Activated CD8-positive, alpha-beta memory T cell treated with anti-CD3 and anti-CD28 coated beads for 1 hour (primary cell): Measurements from ENCODE around the gene GRP.
"Not testable (repeated sequence)": the region's sequence is repeated elsewhere in the genome, so short reads cannot be mapped to it uniquely, and the experiment has no call there.

Source experiments
- DNase-seq, 2 donors: peaks; one replicate each; pipeline ENCODE4 v3.0.0-alpha.2; 2020; ENCODE audit warnings: low read depth in 1 of 2; ENCODE audit errors: extremely low read depth in 1 of 2

GRP gene

GRCh38 chr18:59228351-59228750 is 8.4 kb downstream of the GRP start:
- DNase-seq, result no peak

DNA sequence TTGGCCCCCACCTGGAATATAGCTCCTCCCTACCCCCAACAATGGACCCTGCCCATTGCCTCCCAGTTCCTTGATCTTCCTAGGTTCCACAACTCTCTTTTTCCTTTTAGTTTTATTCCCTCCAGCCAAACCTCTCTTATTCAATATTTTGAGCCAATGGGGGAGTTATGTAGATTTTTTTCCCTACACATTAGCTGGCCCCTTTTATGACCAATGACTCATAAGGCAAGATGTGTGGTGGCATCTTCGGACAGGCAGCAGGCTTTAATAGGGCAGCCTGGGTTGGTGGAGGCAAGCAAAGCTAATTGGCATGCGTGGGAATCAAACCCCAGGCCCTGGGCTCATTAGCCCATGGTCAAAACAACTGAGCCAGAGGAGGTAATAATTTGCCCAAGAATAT is 9.2 kb downstream of the GRP start:
- DNase-seq, result no peak

DNA sequence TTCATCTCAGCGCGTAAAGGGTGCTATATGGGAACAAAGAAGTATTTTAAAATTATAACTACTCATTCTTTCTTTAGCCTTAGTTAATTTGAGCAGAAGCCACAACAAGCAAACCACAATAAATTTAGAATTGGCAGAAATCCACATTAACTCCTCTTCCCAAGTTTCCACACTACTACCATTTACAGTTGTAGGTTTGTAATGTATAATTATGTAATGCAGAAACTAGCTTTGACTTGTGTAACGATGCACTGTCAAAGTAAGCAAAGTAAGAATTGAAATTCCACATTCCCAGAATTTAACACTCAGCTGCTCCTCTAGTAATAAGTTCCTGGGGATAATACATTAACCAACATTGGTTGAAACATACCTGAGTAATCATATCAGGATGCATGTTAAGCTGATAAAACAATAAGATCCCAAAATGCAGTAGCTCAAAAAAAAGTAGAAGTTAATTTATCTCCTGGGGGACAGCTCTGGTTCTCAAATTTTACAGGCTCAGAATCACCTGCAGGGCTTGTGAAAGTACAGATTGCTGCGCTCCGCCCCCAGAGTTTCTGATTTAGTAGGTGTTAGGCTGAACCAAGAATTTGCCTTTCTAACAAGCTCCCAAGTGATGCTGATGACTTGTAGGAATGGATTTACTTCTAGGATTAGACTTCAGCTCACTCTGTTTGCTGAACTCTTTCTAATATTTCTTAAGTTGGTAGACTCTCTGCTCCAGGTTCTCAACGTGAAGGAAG is 9.9 kb downstream of the GRP start:
- DNase-seq, result no peak

DNA sequence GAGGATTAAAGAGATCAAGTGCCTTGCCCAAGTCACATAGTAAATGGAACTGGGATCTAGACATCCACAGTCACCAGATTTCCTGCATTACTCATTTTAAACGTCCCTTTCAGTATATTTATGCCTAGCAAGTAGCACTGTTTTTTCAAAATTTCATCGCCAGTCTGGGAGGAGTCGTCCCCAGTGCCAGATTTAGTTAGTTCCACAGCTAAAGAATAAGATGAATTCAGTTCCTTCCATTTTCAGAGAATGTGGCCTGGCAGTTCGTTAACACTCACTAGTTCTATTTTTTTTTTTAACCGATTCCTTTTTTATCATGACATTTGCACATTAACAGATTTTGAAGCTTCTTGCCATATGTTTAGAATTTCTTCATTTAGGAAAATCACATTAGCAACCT is 11.2 kb downstream of the GRP start:
- no peak for DNase-seq

GRCh38 chr18:59231877-59232276 is 11.9 kb downstream of the GRP start:
- no peak for DNase-seq

DNA sequence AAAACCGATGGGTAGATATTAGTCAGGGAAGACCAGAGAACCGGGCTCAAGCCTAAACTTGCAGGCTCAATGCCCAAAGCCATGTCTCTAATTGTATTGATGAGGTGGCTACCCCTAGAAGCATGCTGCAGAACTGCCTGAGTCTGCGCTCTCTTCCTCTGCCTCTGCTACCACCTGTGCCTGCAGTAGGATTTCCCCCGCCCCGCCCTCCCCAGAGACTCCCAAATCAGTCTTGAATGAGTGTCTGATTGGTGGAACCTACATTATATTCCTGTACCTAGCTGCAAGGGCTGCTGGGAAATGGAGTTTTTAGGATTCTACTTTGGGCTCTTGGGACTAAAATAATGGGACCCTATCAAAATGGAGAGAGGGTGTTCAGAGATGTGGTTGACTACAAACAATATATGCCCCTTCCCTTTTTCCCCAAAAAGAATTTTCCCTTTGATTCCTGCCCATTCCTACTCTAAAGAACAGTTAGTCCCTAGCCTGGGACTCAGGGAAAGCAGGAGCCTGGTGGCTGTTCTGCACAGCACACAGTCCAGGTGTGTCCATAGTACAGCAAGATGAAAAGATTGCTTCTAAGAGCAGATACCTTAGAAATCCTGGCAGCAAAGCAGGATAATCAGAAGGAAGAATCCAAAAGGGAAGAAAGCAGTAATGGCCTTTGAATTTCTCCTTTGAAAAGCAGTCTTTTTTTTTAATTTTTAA is 12.5 kb downstream of the GRP start:
- no peak for DNase-seq

DNA sequence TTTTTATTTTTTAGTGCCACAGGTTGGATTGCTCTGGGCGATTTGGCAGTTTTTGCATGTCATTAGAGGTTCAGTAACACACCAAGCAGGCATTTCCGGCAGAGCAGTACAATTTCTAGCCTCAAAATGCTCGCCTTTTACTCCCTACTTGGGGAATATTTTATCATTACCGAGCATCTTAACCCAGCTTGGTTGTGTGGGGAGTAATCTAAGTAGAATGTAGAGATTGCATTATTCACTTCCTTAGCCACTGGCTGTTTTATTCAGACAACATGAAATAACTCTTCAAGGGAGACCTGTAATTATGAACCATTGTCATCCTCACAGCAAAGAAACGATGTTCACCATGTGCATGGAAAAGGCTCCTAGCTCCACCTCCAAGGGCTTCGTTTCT is 13.1 kb downstream of the GRP start:
- DNase-seq, result no peak

DNA sequence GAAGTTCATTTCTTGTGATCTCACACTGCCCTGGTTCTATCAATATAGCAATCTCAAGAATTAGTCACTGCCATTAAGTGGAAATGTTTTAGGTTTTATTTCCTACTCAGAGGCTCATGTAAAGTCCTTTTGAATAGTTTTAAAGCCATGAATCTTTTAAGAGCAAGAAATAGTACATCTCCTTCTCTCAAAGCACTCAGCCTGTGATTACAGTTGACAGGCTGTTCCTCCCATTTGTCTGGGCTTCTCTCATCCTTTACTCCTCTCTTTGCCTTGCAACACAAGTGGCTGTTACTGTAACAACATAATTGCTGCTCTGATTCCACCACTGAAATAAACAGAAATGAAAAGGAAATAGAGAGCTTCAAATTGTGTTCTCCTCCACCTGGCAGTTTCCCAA is 18.4 kb downstream of the GRP start:
- no peak for DNase-seq

DNA sequence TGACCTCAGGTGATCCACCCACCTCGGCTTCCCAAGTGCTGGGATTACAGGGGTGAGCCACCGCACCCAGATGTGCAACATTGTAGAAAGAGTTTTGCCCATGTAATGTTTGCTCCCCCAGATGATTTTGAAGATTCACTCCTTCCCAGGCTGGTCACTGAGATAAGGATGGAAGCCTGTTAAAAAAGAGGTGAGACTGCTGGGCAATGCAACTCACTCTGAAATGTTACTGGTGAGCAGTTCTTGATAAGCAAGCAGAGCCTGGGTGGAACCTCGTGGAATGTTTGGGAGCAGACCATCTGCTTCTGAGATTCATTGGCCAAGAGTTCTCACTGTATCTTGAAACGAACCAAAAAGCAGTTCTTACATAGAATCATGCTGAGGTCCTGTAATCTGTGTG is 19.7 kb downstream of the GRP start:
- DNase-seq, result no peak

GRCh38 chr18:59242906-59243305 is 22.9 kb downstream of the GRP start:
- no peak for DNase-seq

DNA sequence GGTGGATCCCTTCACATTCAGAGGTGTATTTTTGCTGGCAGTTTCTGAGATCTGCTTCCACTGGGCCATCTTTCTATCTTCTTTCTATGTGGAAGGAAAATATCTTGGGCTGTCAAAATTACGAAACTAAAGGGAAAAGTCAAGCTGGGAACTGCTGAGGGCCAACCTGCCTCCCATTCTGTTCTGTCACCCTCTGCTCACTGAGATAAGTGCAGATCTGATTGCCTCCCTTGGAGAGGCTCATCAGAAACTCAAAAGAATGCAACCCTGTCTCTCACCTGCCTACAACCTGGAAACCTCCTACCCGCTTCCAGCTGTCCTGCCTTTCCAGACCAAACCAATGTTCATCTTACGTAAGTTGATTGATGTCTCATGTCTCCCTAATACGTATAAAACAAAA is 26.8 kb downstream of the GRP start:
- no peak for DNase-seq

GRCh38 chr18:59249199-59249774 is 29.3 kb downstream of the GRP start:
- no peak for DNase-seq

DNA sequence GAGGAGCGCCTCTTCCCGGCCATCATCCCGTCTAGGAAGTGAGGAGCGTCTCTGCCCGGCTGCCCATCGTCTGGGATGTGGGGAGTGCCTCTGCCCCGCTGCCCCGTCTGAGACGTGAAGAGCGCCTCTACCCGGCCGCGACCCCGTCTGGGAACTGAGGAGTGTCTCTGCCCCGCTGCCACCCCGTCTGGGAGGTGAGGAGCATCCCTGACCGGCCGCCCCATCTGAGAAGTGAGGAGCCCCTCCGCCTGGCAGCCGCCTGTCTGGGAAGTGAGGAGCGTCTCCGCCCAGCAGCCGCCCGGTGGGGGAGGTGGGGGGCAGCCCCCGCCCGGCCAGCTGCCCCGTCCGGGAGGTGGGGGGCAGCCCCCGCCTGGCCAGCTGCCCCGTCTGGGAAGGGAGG is 35.5 kb downstream of the GRP start:
- DNase-seq, result not testable (repeated sequence)

- not testable (repeated sequence) for DNase-seq
Measured at GRCh38 chr18:59261842-59262241, 41.9 kb downstream of the GRP start.

GRCh38 chr18:59262243-59262642 is 42.3 kb downstream of the GRP start:
- DNase-seq, result not testable (repeated sequence)

- DNase-seq, result no peak
Measured at GRCh38 chr18:59263661-59264060, 43.7 kb downstream of the GRP start.

DNA sequence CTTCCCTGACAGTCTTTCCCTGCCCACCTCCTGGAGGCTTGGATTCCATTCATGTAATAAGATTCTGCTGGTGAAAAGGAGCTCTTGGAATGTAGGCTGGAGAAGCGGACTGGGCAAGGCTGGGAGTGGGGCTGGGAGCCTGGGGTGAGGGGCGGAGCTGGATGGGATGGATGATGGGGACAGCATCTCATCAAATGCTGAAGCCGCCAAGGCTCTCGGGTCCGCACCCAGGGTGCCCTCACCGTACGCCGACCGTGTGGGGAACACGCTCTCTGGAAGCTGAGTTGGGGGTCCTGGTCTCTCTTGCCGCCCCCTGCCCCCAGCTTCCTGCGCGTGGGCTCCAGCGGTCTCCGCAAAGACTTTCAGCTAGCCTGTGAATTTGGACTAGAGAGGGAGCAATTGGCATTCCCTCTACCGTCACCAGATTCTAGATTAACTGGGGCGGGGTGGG is 44.2 kb downstream of the GRP start:
- no peak for DNase-seq

DNA sequence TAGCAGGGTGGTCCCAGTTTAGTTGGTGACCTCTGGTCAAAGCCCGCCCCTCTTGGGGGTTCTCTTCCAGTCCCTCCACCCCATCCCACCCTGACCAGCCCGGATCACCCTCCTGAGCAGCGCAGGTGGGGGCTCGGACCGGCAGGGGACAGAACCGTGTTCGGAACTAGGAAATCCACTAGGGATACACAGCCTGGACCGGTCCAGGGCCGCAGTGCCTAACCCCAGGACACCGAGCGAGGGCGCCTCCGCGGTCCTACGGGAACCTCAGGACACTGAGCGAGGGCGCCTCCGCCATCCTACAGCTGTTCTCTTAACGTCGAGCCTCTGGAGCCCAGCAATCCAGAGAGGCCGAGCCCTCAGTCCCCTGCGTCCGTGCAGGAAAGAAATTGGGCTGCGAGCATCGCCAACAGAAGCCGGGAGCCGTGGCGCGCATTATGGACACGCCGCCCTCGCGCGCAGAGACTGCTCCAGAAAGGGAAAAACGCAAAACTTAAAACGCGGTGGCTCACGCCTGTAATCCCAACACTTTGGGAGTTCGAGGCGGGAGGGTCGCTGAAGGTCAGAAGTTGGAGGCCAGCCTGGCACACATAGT is 44.8 kb downstream of the GRP start:
- no peak for DNase-seq

DNA sequence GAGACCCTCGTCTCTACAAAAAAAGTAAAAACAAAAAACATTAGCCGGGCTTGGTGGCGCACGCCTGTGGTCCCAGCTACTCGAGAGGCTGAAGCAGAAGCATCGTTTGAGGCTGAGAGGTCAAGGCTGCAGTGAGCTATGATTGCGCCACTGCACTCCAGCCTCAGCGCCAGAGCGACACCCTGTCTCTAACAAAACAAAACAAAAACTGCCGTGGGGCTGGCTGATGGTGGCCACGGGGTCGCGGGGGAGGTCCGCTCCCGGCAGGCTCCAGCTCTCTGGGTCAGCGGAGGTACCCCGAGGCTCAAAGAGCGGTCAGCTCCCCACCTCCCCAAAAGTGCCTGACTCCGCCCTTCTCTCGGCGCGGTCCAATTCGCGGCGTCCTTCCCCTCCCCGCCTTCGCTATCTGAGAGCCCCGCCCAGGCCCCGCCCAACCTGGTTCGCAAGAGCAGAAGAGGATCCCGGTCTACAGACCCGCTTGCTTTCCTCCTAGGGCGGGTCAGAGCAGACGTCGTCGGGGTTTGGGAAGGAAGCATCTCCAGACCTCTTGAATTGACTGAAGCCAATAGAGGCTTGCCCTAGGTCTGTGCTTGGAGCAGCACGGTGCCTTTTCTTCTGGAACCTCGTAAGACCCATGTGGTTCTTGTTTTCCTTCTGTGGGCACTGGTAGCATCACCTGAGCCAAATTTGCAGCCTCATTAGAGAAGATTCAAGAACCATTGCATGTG is 45.5 kb downstream of the GRP start:
- DNase-seq, result no peak

DNA sequence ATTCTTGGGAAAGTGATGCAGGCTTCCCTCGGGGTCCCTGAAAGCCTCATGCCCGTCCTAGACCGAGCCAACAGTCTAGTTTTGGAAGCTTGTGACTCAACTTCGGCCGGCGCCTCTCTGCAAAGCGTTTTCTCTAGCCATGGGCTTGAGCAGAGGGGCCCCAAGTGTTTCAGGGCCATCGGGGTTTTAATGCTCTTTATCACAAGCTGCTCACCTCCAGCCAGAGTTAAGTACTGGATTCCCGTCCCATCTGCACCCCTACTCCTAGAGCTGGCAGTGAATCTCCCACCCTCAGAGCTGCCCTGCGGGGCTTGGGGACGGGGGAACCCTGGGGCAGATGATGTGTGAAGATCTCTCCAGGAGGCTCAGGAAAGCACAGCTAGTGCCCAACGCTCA is 46.0 kb downstream of the GRP start:
- no peak for DNase-seq

GRCh38 chr18:59266459-59266858 is 46.5 kb downstream of the GRP start:
- DNase-seq, result no peak
